H1 (cell line): ENCODE results near the gene NCCRP1. TPM values are rescaled to one million over a fixed set of nuclear protein-coding genes. Genes with fewer than 3 reads are reported as not detected.

Experiments
- CTCF ChIA-PET: fragments of 300-600 bp; sonication (Branson Sonifier 250); formaldehyde crosslinking; loops from one replicate; lab custom pipeline; 2021; ENCODE audit not compliant: partially characterized antibody; lab: Charles Lee
- POLR2A ChIA-PET: fragments of 300-600 bp; sonication (Branson Sonifier 250); formaldehyde crosslinking; loops from one replicate; lab custom pipeline; 2021; ENCODE audit warnings: inconsistent platforms; ENCODE audit not compliant: partially characterized antibody; lab: Charles Lee
- DNase-seq, 2 experiments: peaks; one replicate each; pipeline versions ENCODE4 v3.0.0 to v3.0.0-alpha.2; 2010 to 2022; ENCODE audit warnings: low spot score in 2 of 2, low read depth in 1 of 2, mixed read lengths in 1 of 2
- FAIRE-seq: peaks from 2 replicates; lab custom pipeline; 2011; peaks lifted over from hg19 to GRCh38; lab: Jason Lieb, UNC
- H2AFZ ChIP-seq: 2 replicates; pipeline ENCODE4 v1.8.1; 2012; ENCODE audit warnings: low read length, inconsistent platforms
- H2AK5ac ChIP-seq: 2 replicates; pipeline ENCODE4 v1.6.1; 2013; ENCODE audit warnings: low read depth, low read length
- H2BK120ac ChIP-seq: replicated peaks from 2 replicates; pipeline ENCODE3; 2013; ENCODE audit warnings: low read depth, low read length, inconsistent platforms
- H2BK12ac ChIP-seq: 2 replicates; pipeline ENCODE4 v1.6.1; 2013; ENCODE audit warnings: low read depth, low read length
- H2BK15ac ChIP-seq: 2 replicates; pipeline ENCODE4 v1.6.1; 2013; ENCODE audit warnings: low read length
- H2BK20ac ChIP-seq: 2 replicates; pipeline ENCODE4 v1.6.1; 2013; ENCODE audit warnings: low read length
- H2BK5ac ChIP-seq: 2 replicates; pipeline ENCODE4 v1.6.1; 2013; ENCODE audit warnings: low read depth, low read length
- H3K14ac ChIP-seq: 2 replicates; pipeline ENCODE4 v1.6.1; 2013; ENCODE audit warnings: inconsistent platforms; ENCODE audit not compliant: insufficient read length
- H3K18ac ChIP-seq: 2 replicates; pipeline ENCODE4 v1.6.1; 2013; ENCODE audit warnings: low read length; ENCODE audit errors: extremely low read depth
- H3K23ac ChIP-seq: 2 replicates; pipeline ENCODE4 v1.6.1; 2013; ENCODE audit warnings: inconsistent platforms; ENCODE audit not compliant: insufficient read length
- H3K23me2 ChIP-seq: 2 replicates; pipeline ENCODE4 v1.6.1; 2013; ENCODE audit warnings: low read depth, low read length
- H3K27ac ChIP-seq: 2 replicates; pipeline ENCODE4 v1.6.1; 2011; ENCODE audit warnings: low read depth, low read length, inconsistent platforms
- H3K27me3 ChIP-seq, 4 experiments: replicated peaks in 1 of 4; 1 replicate in 1 of 4; 2 replicates in 3 of 4; pipeline versions ENCODE4 v1.6.1 to v1.8.1; 2011 to 2013; ENCODE audit warnings: low read length in 3 of 4, mild to moderate bottlenecking in 3 of 4, inconsistent platforms in 2 of 4, mixed read lengths in 2 of 4, moderate library complexity in 1 of 4; ENCODE audit not compliant: control insufficient read depth in 3 of 4, insufficient read depth in 3 of 4; ENCODE audit errors: extremely low read depth in 1 of 4
- H3K36me3 ChIP-seq, 4 experiments: 2 replicates each; pipeline versions ENCODE4 v1.6.1 to v1.8.1; 2011 to 2013; ENCODE audit warnings: mild to moderate bottlenecking in 4 of 4, low read length in 3 of 4, moderate library complexity in 2 of 4, control low read depth in 1 of 4, inconsistent platforms in 1 of 4; ENCODE audit not compliant: insufficient read depth in 4 of 4, control insufficient read depth in 2 of 4
- H3K4ac ChIP-seq: replicated peaks from 2 replicates; pipeline ENCODE3; 2013; ENCODE audit warnings: low read length, low read depth, mixed read lengths, inconsistent platforms; ENCODE audit not compliant: insufficient read length
- H3K4me1 ChIP-seq, 4 experiments: replicated peaks in 1 of 4; 1 replicate in 1 of 4; 2 replicates in 3 of 4; pipeline versions ENCODE4 v1.6.1 to v1.8.1; 2011 to 2013; ENCODE audit warnings: low read length in 3 of 4, inconsistent platforms in 2 of 4, mixed read lengths in 1 of 4; ENCODE audit not compliant: insufficient read depth in 4 of 4, control insufficient read depth in 3 of 4
- H3K4me2 ChIP-seq, 2 experiments: 2 replicates each; pipeline versions ENCODE4 v1.6.1 to v1.8.1; 2011 to 2013; ENCODE audit warnings: low read depth in 2 of 2, low read length in 2 of 2, control low read depth in 1 of 2, inconsistent platforms in 1 of 2, mild to moderate bottlenecking in 1 of 2; ENCODE audit not compliant: insufficient read depth in 1 of 2
- H3K4me3 ChIP-seq, 4 experiments: fragments of 200-600, 300-600 bp in 1 of 4; sonication (generic), shearing (Covaris generic), sonication (Bioruptor Twin) in 1 of 4; 2 replicates each; pipeline versions ENCODE4 v1.5.1 to v1.8.1; 2011 to 2016; ENCODE audit warnings: low read length in 4 of 4, low read depth in 3 of 4, control low read depth in 2 of 4, inconsistent platforms in 2 of 4, mild to moderate bottlenecking in 2 of 4, mixed read lengths in 1 of 4, moderate library complexity in 1 of 4; ENCODE audit not compliant: insufficient read depth in 2 of 4; ENCODE audit errors: extremely low read depth in 1 of 4
- H3K56ac ChIP-seq: replicated peaks from 2 replicates; pipeline ENCODE3; 2013; ENCODE audit warnings: low read depth, mild to moderate bottlenecking, mixed read lengths, low read length, inconsistent platforms; ENCODE audit not compliant: insufficient read length
- H3K79me1 ChIP-seq: 2 replicates; pipeline ENCODE4 v1.6.1; 2013; ENCODE audit warnings: low read depth, low read length, control low read depth
- H3K79me2 ChIP-seq, 2 experiments: 2 replicates each; pipeline versions ENCODE4 v1.6.1 to v1.8.1; 2012 to 2013; ENCODE audit warnings: low read length in 2 of 2, mild to moderate bottlenecking in 2 of 2, inconsistent platforms in 1 of 2; ENCODE audit not compliant: insufficient read depth in 2 of 2, control insufficient read depth in 1 of 2
- H3K9ac ChIP-seq, 4 experiments: replicated peaks in 1 of 4; 1 replicate in 1 of 4; 2 replicates in 3 of 4; pipeline versions ENCODE4 v1.6.1 to v1.8.1; 2011 to 2013; ENCODE audit warnings: low read depth in 3 of 4, low read length in 3 of 4, control low read depth in 2 of 4, mild to moderate bottlenecking in 2 of 4, moderate library complexity in 2 of 4, inconsistent platforms in 1 of 4; ENCODE audit errors: extremely low read depth in 1 of 4
- H3K9me3 ChIP-seq, 2 experiments: 2 replicates each; pipeline versions ENCODE4 v1.6.1 to v1.8.1; 2012 to 2013; ENCODE audit warnings: mild to moderate bottlenecking in 2 of 2, moderate library complexity in 2 of 2, control low read depth in 1 of 2, inconsistent platforms in 1 of 2, low read depth in 1 of 2, low read length in 1 of 2, mixed read lengths in 1 of 2; ENCODE audit not compliant: insufficient read depth in 2 of 2
- H4K20me1 ChIP-seq, 2 experiments: replicated peaks in 1 of 2; 2 replicates each; pipeline versions ENCODE3 to v1.8.1; 2011 to 2013; ENCODE audit warnings: inconsistent platforms in 2 of 2, low read length in 2 of 2, mild to moderate bottlenecking in 1 of 2; ENCODE audit not compliant: insufficient read depth in 2 of 2, control insufficient read depth in 1 of 2
- H4K5ac ChIP-seq: 2 replicates; pipeline ENCODE4 v1.6.1; 2013; ENCODE audit warnings: low read length, low read depth, mixed read lengths, inconsistent platforms; ENCODE audit not compliant: insufficient read length
- H4K8ac ChIP-seq: 2 replicates; pipeline ENCODE4 v1.8.0; 2013; ENCODE audit warnings: mild to moderate bottlenecking, moderate library complexity, low read length, inconsistent platforms; ENCODE audit not compliant: insufficient read depth; ENCODE audit errors: extremely low read depth
- H4K91ac ChIP-seq: replicated peaks from 2 replicates; pipeline ENCODE3; 2013; ENCODE audit warnings: low read length, mixed read lengths, inconsistent platforms; ENCODE audit not compliant: insufficient read length
- BRCA1 ChIP-seq: IDR thresholded peaks from 2 replicates; pipeline ENCODE4 v1.6.1; 2012; ENCODE audit warnings: low read depth, low read length, improper control_type of control experiment
- CHD1 ChIP-seq: IDR thresholded peaks from 2 replicates; pipeline ENCODE4 v1.6.1; 2012; ENCODE audit warnings: low read depth, low read length, improper control_type of control experiment
- CTBP2 ChIP-seq: IDR thresholded peaks from 2 replicates; pipeline ENCODE4 v1.7.0; 2011; ENCODE audit warnings: borderline replicate concordance, mild to moderate bottlenecking, moderate library complexity, mixed read lengths, low read length; ENCODE audit not compliant: insufficient read depth, insufficient read length
- HDAC6 ChIP-seq: IDR thresholded peaks from one replicate; pipeline ENCODE4 v1.7.1; 2012; ENCODE audit warnings: low read depth, mild to moderate bottlenecking, inconsistent platforms, low read length, moderate library complexity
- POLR2A ChIP-seq, 2 experiments: IDR thresholded peaks; 1 replicate in 1 of 2; 2 replicates in 1 of 2; pipeline ENCODE4 v1.6.1; 2011; ENCODE audit warnings: low read depth in 2 of 2, low read length in 2 of 2, mild to moderate bottlenecking in 2 of 2; ENCODE audit errors: control extremely low read depth in 1 of 2
- RNF2 ChIP-seq: fragments of 200-900, 300-1000 bp; sonication (generic); IDR thresholded peaks from 2 replicates; pipeline ENCODE4 v1.7.1; 2016; ENCODE audit warnings: borderline replicate concordance, low read depth, mild to moderate bottlenecking, antibody characterized with exemption, low read length; ENCODE audit not compliant: poor library complexity, severe bottlenecking; ENCODE audit errors: missing control alignments
- SUZ12 ChIP-seq: fragments of 200-600 bp; sonication (generic); IDR thresholded peaks from 2 replicates; pipeline ENCODE4 v1.6.1; 2012; ENCODE audit warnings: mild to moderate bottlenecking, inconsistent platforms, low read length, moderate library complexity, mixed read lengths
- WGBS, 2 experiments: shearing (Covaris generic) in 1 of 2; methylation state at CpG; one replicate each; pipeline versions ENCODE4 v1.1.6 to v1.1.7; 2013 to 2015; ENCODE audit warnings: low lambda C conversion rate in 2 of 2, mixed read lengths in 2 of 2, inconsistent platforms in 1 of 2, low coverage in 1 of 2, missing lambda C conversion rate in 1 of 2; ENCODE audit not compliant: insufficient replicate concordance in 2 of 2, insufficient coverage in 1 of 2, insufficient read length in 1 of 2; ENCODE audit errors: extremely low coverage in 1 of 2, missing lambda C conversion rate in 1 of 2; 5-methylcytosine and 5-hydroxymethylcytosine counted together
- polyA plus RNA-seq, 7 experiments: library from polyadenylated mRNA; depleted of rRNA in 3 of 7; stranded (reverse) in 5 of 7; unstranded in 2 of 7; fragments of >200 nt in 5 of 7; fragments of 200-250 nt in 2 of 7; gene quantifications; 1 replicate in 5 of 7; 2 replicates in 1 of 7; 4 replicates in 1 of 7; pipeline versions ENCODE4 v1.2.1 to v1.2.3, GENCODE V29; 2011 to 2013; ENCODE audit warnings: missing spikeins in 2 of 7, mixed read lengths in 2 of 7
- total RNA-seq: library from RNA; stranded (reverse); fragmentation: NEBNext Ultra II Directional; extraction: Animal tissue kit (Norgen Biotek cat#: 25700); gene quantifications from 2 replicates; pipeline ENCODE4 v1.2.1, GENCODE V29; 2021

Gene NCCRP1
- total and polyA plus RNA-seq, 2 of the 8 experiments (the other 6 are each of a cell fraction or from before 2014, with no cell fraction given): 2.8 to 7.9 TPM

GRCh38 chr19:39166571-39167391 is 30.0 kb upstream of the NCCRP1 start:
- no peak for FAIRE-seq
- Histone ChIP-seq H4K5ac (no peak overlapping the region), H3K79me1 (peaks cover 13% of the 10 kb centered on the region), H2BK12ac (no peak overlapping the region), H4K20me1 (peaks cover 13 to 32% of the 10 kb centered on the region in 2 experiments), H3K27me3 (no peaks in the 10 kb centered on the region), H3K4ac (no peak overlapping the region), H2AFZ (no peak overlapping the region), H2BK5ac (peak overlapping the region; percentile 52; the same call in 1 of the 2 replicates), H3K4me2 (peak overlapping the region in 1 of 2 experiments; percentile 53; a peak in 2 of 4 replicates), H2BK20ac (no peak overlapping the region), H3K56ac (no peak overlapping the region), H3K4me1 (peaks cover 2 to 36% (median 16%) of the 10 kb centered on the region in 4 experiments), H2BK15ac (no peak overlapping the region), H3K4me3 (no peak overlapping the region), H4K91ac (no peak overlapping the region), H2AK5ac (no peak overlapping the region), H3K23me2 (no peaks in the 10 kb centered on the region), H2BK120ac (no peak overlapping the region), H3K9me3 (no peaks in the 10 kb centered on the region), H3K79me2 (peaks cover 0 to 14% of the 10 kb centered on the region in 2 experiments; a peak in 1 of 4 replicates), H4K8ac (peak overlapping the region; percentile 80; the same call in 1 of the 2 replicates), H3K36me3 (peaks cover 0 to 5% (median 0%) of the 10 kb centered on the region in 4 experiments; a peak in 3 of 8 replicates), H3K23ac (no peak overlapping the region), H3K27ac (no peak overlapping the region), H3K9ac (no peak overlapping the region), H3K18ac (peak overlapping the region; percentile 48; the same call in 1 of the 2 replicates), H3K14ac (no peak overlapping the region)
- no peak for DNase-seq
- ChIA-PET CTCF (interaction anchor here (0.7 to 2.8 kb wide), 11 partner anchors 13 to 59 kb away, joined by 3 to 7 read pairs (median 4); no protein-coding TSS in a partner anchor), POLR2A (interaction anchor here (0.7 to 1.8 kb wide), 8 partner anchors 8 to 45 kb away, joined by 3 to 6 read pairs (median 4); no protein-coding TSS in a partner anchor)
- TF ChIP-seq BRCA1 (no peak), SUZ12 (no peak), POLR2A (IDR thresholded peaks at IDR 0.05; ENCODE audit: control extremely low read depth in 1 of 2, low read depth in 2 of 2, low read length in 2 of 2) (no peak), CTBP2 (no peak), CHD1 (no peak), RNF2 (no peak), HDAC6 (no peak)
- 86% methylated on average over 7 of the region's 24 CpGs; no CpG with 5 or more reads in 1 of the 2 experiments for WGBS, 2 experiments
